Measurements from ENCODE around the gene FBXW8.

FBXW8 gene

DNA sequence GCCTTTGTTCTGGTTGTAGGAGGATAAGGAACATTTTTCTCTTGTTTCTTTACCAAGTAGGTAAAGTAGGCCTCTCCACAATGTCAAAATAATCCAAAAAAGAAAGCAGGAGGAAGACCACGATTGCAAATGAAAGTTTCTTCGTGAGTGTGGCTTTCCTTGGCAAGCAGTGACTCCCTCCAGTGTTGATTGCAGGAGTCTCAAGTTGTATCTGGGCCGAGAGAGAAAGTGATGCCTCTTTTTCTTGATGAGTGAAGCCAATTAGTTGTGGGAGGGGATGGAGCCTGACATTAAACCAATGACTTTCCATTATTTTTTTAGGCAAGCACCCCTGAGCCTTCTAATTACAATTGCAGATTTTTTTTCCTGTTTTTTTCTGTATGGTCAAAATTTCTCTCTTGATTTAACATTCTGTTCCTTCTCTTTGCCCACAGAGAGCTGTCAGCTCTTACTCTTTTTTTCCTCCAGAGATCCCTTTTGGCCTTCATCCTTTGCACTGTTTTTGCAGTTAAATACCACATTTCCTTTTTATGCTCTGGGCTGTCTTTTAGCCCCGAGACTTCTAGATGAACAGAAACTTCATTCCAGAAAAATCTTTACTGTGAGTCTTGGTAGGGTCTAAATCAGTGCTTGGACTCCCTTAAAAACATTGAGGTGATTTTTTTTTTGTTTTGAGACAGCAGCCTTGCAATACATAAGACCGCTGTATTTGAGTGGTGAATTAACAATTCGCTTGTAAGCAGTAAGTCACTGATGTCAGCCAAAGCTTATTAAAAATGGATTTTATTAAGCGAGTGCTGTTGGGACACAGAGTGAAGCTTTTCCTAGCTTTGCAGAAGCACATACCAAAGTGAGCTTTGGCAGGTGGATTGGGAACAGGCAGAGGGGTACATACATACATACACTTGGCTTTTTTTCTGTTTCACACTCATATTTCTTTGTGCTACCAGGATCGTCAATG is 15.8 kb downstream of the FBXW8 start:
- no peak for DNase-seq

DNA sequence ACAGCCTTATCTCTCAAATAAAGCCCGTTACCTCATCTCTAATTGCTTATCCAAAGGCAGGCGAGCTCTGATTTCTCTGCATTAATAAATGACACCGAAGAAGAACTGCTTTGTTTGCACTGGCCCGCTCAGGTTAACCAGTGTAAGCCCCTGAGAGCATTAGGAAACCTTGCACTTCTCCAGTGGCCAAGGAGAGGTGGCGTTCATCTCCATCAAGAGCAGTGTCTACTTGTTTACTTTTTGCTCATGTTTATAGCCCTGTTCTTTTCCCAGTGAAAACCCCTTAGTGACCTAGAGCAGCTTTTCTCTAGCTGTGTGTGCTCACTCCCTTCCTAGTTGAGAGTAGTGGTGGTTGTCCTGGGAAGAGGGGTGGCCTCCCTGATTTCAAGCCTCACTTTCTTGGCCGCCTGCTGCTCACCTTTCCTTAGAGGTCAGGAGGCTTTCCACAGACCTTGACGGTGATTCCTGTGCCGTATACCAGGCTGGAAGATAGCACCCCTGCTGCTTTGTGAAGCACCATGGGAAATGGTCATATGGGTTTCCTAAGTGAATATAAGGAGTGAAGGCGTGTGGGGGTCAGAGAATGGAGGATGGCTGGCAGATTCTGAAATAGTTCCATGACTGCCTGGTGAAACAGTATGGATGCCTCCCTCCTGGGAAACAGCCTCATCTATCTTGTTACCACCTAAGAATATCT is 16.6 kb downstream of the FBXW8 start:
- DNase-seq: no peak

DNA sequence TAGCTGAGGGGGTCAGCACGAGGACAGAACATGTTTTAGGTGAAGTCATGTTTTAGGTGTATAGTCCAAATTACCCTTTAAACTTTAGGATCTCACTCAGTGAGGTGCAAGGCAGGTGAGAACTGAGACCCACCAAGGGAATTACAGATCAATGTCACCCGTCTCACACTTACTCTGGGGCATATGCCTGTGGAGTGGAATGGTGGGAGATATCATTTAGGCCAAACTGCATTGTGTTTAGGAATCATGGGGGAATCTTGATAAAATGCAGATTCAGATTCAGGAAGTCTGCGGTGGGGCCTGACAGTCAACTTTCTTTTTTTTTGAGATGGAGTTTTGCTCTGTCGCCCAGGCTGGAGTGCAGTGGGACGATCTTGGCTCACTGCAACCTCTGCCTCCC is 17.8 kb downstream of the FBXW8 start:
- no peak for DNase-seq

DNA sequence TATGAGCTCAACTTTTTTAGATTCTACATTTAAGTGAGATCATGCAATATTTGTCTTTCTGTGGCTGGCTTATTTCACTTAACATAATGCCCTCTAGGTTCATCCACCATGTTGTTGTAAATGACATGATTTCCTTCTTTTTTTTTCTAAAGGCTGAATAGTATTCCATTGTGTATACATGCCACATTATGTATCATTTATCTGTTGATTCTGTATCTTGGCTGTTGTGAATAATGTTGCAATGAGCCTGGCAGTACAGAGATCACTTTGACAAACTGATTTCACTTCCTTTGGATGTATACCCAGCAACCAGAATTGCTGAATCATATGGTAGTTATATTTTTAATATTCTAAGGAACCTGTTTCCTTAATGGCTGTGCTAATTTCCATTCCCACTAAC is 19.1 kb downstream of the FBXW8 start:
- DNase-seq: no peak

DNA sequence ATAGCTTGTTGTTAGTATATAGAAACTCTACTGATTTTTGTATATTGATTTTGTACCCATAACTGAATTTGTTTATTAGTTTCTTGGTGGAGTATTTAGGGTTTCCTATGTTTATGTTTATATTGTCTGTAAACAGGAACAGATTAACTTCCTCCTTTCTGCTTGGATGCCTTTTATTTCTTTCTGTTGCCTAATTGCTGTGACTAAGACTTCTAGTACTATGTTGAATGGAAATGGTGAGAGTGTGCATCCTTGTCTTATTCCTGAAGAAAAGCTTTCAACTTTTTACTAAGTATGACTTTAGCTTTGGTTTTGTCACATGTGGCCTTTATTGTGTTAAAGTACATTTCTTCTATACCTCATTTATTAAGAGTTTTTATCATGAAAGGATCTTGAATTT is 20.9 kb downstream of the FBXW8 start:
- DNase-seq: no peak

DNA sequence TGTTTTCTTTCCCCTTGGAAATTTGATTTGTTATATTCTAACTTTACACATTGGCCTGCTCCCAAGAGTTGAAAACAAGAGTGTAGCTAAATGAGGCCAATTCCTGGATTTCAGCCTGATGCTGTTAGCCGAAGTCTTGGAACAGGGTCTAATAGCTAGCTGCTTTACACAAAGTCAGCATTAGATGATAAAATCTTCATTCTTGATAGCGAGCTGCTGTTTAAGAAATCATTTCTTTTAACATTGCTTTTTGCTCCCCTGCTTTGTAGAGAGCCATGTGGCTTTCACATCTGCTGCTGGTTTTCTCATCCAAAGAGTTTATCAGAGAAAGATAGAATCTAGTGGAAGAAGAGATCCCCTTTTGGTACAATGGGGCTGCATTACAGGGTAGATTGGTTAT is 22.3 kb downstream of the FBXW8 start:
- no peak for DNase-seq

DNA sequence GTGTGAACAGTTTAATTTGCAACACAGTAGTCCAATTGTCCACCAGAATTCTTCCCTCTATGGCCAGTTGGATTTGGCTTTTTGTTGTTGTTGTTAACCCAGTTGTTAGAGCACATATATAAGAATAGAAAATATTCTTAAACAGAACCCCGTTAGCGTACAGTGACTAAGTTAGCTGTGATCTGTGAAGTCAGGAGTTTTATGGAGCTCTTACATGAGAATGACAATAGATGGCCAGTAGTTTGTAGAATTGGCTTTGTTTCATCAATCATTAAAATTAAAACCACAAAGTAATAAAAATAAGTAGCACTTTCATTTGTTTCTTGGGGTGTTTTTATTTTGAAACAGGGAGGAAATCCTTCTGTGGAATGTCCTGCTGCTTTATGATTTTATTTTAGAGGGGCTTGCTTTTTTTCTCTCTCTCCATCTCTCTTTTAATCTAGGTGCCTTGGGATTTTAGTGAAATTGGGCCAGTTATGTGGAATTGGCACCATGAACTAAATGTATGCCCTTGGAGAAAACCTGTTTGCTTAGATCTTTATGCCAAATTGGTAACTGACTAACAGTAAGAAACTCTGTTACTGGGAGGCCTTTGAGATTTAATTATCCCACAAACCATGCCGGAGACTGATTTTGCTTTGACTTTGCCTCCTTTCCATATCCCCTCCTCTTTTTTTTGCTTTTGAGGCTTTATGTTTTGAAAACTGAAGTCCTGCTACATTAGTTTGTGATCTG is 22.9 kb downstream of the FBXW8 start:
- no peak for DNase-seq

DNA sequence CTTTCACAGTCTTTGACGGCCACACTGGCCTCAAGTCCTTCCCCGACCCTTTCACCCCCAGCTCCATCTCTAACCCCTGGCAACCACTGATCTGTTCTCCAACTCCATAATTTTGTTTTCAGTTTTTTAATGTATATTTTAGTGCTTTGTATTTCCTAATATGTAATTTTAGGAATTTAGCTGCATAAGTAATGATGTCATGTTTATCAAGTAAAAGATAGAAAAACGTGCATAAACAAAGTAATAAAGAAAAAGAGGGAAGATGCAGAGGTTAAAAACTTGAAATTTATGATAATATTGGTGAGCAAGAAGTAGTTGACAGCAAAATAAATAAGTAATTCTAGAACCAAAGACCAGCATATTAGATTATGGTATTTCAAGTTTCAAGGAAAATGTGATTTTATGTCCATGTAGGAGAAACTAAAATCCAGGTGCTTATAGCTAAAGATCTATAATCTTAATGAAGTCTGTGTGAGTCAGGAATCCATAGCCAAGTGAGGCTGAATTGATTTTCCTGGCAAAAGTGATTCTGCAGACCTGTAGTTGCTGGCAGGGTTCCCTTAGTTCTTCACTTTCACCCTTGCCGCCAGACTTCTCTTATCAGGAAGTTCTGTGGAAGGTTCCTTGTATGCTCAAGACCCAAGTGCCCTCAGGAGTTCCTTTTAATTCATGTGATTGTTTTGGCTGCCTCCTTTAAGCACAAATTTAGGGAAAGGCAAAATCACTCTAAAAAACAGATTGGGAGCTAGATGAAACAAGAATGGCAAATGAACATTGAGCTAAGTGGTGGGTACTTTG is 24.4 kb downstream of the FBXW8 start:
- DNase-seq: no peak

DNA sequence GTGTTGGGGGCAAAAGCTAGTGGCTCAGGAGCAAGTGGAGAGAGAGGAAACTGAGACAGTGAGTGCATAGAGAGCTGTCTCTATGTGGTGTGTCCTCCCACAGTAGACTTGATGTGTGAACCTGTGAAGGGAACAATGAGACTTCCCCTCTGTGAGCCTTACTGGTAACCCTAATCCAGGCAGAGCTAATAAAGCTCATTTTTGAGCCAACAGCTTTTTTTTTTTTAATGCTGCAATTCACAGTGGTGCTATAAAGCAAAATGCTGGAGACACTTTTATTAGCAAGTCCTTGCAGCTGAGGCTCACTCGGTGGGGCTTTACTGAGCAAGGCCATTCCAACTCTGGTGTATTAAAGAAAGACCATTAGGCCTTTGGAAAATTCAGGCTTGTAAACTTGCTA is 26.9 kb downstream of the FBXW8 start:
- DNase-seq: no peak

DNA sequence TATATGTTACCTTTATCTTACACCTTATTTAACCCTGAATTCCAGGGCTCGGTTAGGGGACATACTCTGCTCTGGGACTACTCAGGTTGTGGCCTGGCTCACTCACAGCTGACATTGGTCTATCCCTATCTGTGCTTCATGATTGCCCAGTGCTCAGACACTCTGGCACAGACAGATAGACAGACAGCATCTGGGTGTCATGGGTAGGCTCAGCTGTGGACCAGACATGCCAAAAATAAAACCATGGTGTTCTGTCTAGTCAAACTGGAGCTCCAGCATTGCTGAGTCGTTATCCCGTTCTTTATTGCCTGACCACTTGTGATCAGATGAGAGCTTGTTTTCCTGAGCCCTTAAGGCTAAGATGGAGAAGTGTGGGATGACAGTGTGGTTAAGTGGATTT is 29.0 kb downstream of the FBXW8 start:
- DNase-seq: no peak

DNA sequence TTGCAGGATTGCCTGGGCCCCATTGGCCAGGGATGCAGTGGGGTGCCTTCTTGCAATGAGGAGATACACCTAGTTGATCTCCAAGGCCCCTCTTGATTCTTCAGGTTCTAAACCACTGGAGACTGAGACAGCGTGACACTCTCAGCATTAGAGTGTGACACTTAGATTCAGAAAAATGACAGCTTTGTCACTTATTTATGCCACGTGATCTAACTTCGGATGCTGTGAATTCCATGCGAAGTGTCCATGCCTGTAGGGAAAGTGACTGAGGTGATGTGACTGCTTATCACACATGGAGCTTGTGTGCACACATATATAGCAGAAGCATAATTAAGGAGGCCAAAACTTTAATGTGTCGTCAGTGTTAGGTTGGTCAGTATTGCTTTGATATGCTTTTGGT is 30.4 kb downstream of the FBXW8 start:
- DNase-seq: no peak

DNA sequence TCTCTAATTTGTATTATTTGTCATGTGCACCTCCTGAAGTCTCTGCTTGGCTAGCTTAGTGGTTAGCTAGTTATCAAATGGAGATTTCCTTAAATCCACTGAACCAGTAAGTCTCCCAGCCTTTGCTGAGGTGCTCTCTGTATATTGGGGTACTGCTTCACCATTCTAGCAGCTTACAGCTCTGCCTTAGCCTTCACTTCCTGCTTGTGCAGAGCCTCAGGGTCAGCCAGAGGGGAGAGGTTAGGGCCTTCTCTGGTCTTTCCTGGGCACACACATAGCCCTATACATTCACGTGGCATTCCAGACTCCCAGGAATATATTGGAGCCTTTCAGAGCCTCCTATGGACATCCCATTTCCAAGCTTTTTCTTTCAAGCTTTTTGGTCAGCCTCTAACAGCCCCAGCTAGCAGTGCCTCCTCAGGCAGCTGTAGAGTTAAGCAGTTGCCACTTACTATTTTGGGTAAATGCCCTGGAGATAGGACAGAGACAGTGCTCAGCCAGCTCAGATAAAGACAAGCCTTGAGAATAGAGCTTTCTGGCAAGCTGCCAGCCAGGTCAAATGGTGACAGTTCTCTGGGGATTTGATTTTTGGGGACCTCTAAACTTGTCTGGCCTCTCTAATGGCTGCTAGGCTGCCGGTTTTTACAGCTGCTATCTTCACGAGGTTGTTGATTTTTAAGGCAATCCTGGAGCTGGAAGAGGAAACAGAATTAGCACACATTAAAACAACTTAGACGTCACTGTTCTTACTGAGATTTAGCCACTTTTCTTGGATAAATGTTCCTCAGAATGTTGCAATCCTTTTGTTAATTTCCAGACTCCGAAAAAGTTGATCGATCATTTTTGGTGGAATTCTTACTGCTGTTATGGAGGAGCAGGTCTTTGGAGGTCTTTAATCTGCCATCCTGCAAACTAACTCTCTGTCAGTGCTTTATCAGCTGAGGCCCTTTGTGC is 32.9 kb downstream of the FBXW8 start:
- DNase-seq: no peak

DNA sequence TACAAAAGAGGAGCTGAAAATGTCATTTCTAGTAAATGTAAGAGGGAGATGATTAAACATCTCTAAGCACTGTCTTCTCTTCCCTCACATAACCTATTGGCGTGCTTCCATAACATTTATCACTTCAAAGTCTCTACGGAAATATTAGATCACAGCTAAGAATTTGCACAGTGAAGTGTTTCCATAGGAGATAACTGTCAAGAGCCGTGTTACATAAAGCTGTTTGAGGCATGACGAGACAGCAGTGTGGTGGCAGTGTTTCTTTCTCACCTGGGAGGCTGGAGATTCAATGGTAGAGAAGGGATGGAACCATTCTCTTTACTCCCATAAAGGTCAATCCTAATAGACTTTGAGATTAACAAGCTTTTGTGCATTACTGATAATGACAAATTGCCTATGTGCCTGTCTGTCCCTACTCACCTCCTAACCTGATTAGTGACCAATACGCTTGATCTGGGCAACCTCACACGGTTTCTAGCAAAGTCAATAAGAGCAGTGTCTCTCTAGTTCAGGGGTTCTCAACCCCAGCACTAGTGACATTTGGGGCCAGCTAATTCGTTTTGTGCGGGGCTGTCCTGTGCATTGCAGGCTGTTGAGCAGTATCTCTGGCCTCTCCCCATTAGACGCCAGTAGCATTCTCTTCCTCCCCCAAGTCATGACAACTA is 35.3 kb downstream of the FBXW8 start:
- DNase-seq: no peak

DNA sequence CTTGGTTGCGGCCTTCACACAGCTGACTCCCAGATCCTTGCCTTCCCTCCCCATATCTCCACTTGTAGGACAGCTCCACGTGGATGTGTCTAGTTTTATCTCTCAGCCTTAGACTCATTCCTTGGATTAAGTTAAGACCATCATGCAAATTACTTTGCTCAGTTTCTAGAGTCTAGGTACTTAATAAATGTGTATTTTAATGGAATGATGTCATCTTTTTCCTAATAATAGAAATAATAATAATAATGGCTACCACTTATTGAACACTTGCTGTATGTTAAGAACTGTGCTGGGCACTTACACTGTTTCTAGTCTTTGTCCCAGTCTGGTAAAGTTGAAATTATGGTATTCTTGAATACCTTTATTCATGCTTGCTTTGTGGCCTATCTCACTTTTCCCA is 37.5 kb downstream of the FBXW8 start:
- no peak for DNase-seq

DNA sequence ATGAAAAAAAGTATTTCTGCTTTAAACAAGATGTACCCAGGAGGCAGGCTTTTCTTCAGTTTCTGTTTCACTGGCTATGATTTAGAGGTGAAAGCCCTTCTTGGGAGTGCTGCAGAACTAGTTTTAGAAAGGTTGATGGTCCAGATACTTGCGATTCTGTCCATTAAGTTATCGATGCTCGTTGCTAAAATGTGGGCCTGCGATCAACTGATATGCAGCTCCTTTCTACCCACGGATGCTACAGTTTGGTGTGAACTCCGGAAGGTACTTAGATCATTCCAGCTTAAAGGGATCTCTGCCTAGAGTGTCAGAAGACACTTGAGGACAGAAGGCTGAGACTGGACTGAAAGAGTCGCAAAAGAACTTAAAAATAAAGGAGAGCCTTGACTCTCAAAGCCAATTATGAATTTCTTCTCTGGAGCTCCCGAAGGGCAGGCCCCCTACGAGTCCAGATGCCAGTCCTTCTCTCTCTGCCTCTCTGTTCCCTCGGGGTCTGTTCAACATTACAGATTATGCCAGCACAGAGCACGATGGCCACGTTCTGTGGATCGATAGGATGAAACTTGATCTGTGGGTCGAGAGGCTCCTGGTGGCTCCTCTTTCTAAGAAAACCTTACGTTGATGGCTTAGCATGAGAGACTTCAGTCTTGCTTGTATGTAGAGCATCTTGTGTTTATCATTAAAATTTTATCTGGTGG is 40.0 kb downstream of the FBXW8 start:
- DNase-seq: no peak

DNA sequence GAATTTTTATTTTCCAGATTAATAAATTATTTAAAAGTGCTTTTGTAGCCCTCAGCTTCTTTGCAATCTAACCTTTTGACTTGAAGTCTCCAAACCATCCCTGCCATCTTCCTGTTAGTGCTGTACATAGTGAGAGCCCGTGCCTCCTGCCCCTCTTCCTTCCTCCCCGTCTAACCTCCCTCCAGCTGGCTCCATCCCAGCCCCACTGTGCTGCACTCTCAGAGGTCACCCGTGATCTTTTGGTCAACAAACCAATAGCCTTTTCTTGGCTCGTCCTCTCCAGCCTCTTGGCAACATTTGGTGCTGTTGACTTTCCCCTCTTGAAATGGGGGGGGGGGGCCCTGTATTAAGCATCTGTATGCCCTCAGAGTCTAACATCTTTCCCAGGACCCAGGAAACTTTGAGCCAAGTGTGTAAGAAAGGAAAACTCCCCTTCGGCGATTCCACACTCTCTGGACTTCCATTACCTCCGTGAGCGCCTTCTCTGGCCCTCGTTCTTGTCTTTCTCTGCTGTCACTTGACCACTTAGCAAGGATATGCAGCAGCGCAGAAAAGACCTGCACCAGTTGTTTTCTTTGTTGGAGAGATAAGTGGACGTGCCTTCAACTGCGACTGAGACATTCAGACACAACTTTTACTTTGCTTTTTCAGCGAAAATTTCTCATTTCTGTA is 44.1 kb downstream of the FBXW8 start:
- no peak for DNase-seq

DNA sequence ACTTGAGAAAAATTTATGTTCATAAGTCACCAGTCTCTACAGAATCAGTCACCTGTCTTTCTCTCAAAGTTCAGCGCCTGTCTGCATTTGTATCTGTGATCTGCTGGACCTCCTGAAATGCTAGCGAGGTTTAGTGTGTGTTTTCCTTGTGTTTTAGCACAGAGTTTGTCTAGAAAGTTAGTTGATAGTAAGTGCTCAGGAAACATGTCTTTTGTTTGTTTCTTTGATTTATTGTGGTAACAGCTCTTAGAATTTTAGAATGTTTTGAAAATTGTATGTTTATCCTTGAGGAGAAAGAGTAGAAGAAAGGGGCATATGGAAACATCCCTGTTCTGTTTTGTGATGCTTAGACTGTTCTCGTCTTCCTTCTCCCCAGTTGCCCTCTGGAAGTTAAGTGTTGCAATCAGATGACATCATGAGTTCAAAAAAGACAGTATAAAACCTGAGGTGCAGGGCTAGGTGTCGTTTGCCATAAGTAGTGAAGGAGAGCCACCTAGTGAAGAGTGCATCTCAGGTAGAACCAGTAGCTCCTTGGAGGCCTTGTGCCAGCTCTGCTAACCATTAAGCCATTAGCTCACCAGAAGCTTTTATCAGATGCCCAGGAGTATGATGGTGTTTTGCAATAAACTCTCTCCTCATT is 44.8 kb downstream of the FBXW8 start:
- DNase-seq: no peak

DNA sequence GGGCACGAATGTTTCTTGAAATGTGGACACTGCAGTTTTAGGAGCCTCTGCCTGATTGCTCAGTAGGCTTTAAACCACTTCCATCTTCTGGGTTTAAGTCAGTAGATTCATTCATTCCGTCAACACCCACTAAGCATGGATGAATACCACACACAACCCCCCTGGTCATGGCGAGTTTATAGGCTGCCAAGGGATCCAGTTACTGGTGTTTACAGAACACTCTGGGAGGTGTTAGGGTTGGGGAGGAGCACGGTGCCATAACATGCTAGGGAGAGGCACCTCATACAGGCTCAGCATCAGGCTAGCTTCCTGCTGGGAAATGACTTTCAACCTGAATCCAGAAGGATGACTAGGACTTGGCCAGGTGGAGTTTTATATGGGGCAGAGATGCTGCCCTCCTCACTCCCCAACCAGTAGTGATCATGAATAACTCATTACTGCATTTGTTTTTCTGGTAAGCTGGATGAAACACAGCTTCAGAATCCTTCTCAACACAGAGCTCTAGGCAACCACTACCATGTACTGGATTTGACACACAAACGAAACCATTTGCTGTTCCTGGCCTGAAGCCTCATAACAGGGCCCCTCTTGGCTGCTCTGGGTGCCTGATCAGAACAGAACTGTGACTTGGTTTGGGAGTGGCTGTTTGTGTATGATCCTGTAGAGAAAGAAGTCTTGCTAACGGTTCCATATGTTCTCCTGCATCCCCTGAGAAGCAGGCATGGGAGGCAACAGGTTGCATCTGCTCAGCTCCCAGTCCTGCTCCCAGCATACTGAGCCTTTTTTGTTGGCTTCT is 47.9 kb downstream of the FBXW8 start:
- DNase-seq: no peak

DNA sequence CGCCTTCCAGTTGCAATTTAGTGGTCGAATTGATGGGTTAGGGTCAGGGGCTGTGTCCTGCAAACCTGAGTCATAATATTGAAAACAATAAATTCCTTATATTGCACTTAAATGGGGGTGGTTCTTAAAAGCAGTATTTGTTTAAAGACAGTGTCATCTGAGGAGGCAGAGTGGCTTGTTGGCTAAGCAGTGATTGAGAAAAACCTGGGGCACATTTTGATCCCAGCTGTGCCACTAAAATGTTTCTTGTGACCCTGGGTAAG is 48.4 kb downstream of the FBXW8 start:
- DNase-seq: no peak

All from NCI-H1694 (cell line).